MM.1S (cell line): ENCODE results near the gene LRMDA.

Source experiments
- CTCF ChIP-seq: fragments of 300-600 bp; sonication (generic); IDR thresholded peaks from 2 replicates; pipeline ENCODE4 v1.5.1; 2016; ENCODE audit warnings: antibody characterized with exemption, low read length, mixed read lengths
- EZH2phosphoT487 ChIP-seq: fragments of 300-600 bp; sonication (generic); IDR thresholded peaks from 2 replicates; pipeline ENCODE4 v1.6.1; 2018; ENCODE audit warnings: antibody characterized with exemption, low read length

GRCh38 chr10:75643405-75643804, 212.0 kb downstream of the LRMDA start:
- no peak for TF ChIP-seq CTCF
- TF ChIP-seq EZH2phosphoT487, result no peak
